Heart right ventricle (tissue), 16 donors: ENCODE measurements around the gene NAALADL2. TPM values are rescaled to one million over a fixed set of nuclear protein-coding genes. Genes with fewer than 3 reads are reported as not detected.

Experiments
- ATAC-seq, 8 donors: fragments of 200-7000 bp; cut with Tn5 transposase; one replicate each; pipeline ENCODE4 v1.9.1; 2020; ENCODE audit warnings: mild to moderate bottlenecking in 8 of 8, moderate library complexity in 8 of 8, moderate number of reproducible peaks in 1 of 8
- DNase-seq, 2 donors: peaks; one replicate each; pipeline ENCODE4 v3.0.0-alpha.2; 2020
- H3K27ac ChIP-seq, 10 donors: fragments of 200-600 bp; sonication (generic) in 2 of 10; one replicate each; pipeline versions ENCODE4 v1.5.0 to v1.8.0; 2020 to 2022; ENCODE audit warnings: mild to moderate bottlenecking in 3 of 10
- H3K27me3 ChIP-seq, 7 donors: fragments of 200-600 bp; one replicate each; pipeline ENCODE4 v1.8.0; 2021 to 2022; ENCODE audit warnings: mild to moderate bottlenecking in 2 of 7
- H3K36me3 ChIP-seq, 9 donors: fragments of 200-600 bp; sonication (generic) in 1 of 9; one replicate each; pipeline versions ENCODE4 v1.5.0 to v1.8.0; 2020 to 2022; ENCODE audit warnings: mild to moderate bottlenecking in 2 of 9
- H3K4me1 ChIP-seq, 9 donors: fragments of 200-600 bp; sonication (generic) in 1 of 9; one replicate each; pipeline versions ENCODE4 v1.5.0 to v1.8.0; 2020 to 2022; ENCODE audit warnings: mild to moderate bottlenecking in 4 of 9
- H3K4me3 ChIP-seq, 10 donors: fragments of 200-600 bp; sonication (generic) in 2 of 10; one replicate each; pipeline versions ENCODE4 v1.5.0 to v1.8.0; 2020 to 2022; ENCODE audit warnings: mild to moderate bottlenecking in 7 of 10, moderate library complexity in 2 of 10
- H3K9me3 ChIP-seq, 11 donors: fragments of 200-600 bp in 10 of 11; sonication (generic) in 2 of 11; one replicate each; pipeline versions ENCODE4 v1.5.0 to v1.8.0; 2013 to 2022; ENCODE audit warnings: mild to moderate bottlenecking in 2 of 11, control low read depth in 1 of 11, moderate library complexity in 1 of 11
- CTCF ChIP-seq, 9 donors: fragments of 200-600 bp; sonication (generic) in 2 of 9; IDR thresholded peaks; one replicate each; pipeline versions ENCODE4 v1.5.0 to v1.8.0; 2021 to 2022; ENCODE audit warnings: antibody characterized with exemption in 9 of 9, mild to moderate bottlenecking in 5 of 9, moderate library complexity in 1 of 9
- WGBS, 2 donors: extraction: QIAGEN DNeasy Blood & Tissue Kit; methylation state at CpG; one replicate each; pipeline ENCODE4 v1.1.7; 2013; ENCODE audit warnings: inconsistent platforms in 1 of 2; 5-methylcytosine and 5-hydroxymethylcytosine counted together
- intact Hi-C, 10 donors: fragments of 100-400 bp; cut with DNase I; formaldehyde crosslinking; loops; one replicate each; pipeline versions ENCODE4 v1.11.1 to v1.14.2; 2022
- polyA plus RNA-seq, 2 donors: library from polyadenylated mRNA; stranded (reverse); fragments of 200-250 nt; gene quantifications; one replicate each; pipeline ENCODE4 v1.2.3, GENCODE V29; 2013
- total RNA-seq, 10 donors: library from RNA; stranded (reverse); fragmentation: NEBNext Ultra II Directional in 3 of 10; extraction: Animal tissue kit (Norgen Biotek cat#: 25700) in 3 of 10; gene quantifications; one replicate each; pipeline versions ENCODE4 v1.2.1 to v1.2.4, GENCODE V29; 2021 to 2023
- donor health status: Arrhythmogenic right ventricular cardiomyopathy.
- donor health status: ischemic (EF 13 %, LVEDD 7.1; RV severe dilation, severe dysfunction).
- donor health status: healthy with polysubstance abuse.
- donor health status: DM: no; HTN: yes; CAD: no.
- donor health status: DM: no; HTN: no; CAD: no.
- donor health status: ischemic (EF 25% LVEDD 6.9; RV normal size, moderate dysfunction).
- donor health status: ischemic (EF 25% LVEDD 5.7; RV mildly dilated, moderate dysfunction).
- donor health status: healthy.
- donor health status: DM: yes; HTN: yes; CAD: no.
- donor health status: Ischemic cardiomyopathy.
- donor health status: ischemic (EF 35%, LVEDD 5.7; RV mildly dilated, moderate dysfunction).
- donor health status: nonischemic (EF 11% LVEDD 7.7; RV severe dilation, severe dysfunction).
- donor health status: DM: yes; HTN: yes; CAD: no.
- donor health status: PGD.
- donor health status: ischemic (EF 29% LVEDD 5.4; RV normal size, mild dysfunction).
- donor health status: nonischemic (EF 23%, LVEDD 6.1; RV moderate dilation, normal function).

The NAALADL2 gene
- total and polyA plus RNA-seq, 12 donors, result 0.36 to 11.9 (median 5.2) TPM

GRCh38 chr3:175179055-175179454 is 319.9 kb downstream of the NAALADL2 start:
- DNase-seq (no peak), ATAC-seq (no peak)
- TF ChIP-seq CTCF (IDR thresholded peaks at IDR 0.05), result no peak
- Histone ChIP-seq H3K27me3 (no peaks in the 10 kb centered on the region), H3K36me3 (no peaks in the 10 kb centered on the region), H3K9me3 (no peaks in the 10 kb centered on the region), H3K4me3 (no peak overlapping the region), H3K27ac (no peak overlapping the region), H3K4me1 (no peaks in the 10 kb centered on the region)
- intact Hi-C loops, result no loop called here
- 69 to 82% methylated on average over 1 of the region's 1 CpG for WGBS, 2 donors

DNA sequence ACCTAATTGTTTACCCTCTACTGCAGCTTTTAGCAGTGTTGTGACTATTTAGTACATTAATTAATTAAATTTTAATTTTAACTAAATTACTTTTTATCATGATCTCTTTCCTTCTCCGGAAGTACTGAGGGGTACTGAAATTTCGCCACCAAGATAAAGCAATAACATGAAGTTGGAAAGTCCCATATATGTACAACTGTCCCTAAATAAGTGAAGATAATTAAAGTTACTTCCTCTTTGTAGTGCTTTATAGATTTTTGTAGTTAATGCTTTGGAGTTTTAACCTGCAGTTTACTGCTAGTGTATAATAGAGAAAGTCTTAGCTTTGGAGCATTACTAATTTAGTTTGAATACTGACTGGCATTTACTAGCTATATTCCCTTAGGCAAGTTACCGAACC is 325.3 kb downstream of the NAALADL2 start:
- DNase-seq, result no peak
- WGBS, 2 donors, result 94 to 96% methylated on average over 3 of the region's 3 CpGs

GRCh38 chr3:175185903-175186302 is 326.8 kb downstream of the NAALADL2 start:
- intact Hi-C loops, result loop anchor here in 1 of 10 donors (5.0 kb wide), 1 partner anchor 41 kb away; no protein-coding TSS in a partner anchor
- H3K9me3 ChIP-seq, result peaks cover 0 to 11% (median 0%) of the 10 kb centered on the region in 11 donors
- no peak for TF ChIP-seq CTCF (IDR thresholded peaks at IDR 0.05)
- H3K36me3 ChIP-seq, result no peaks in the 10 kb centered on the region
- no peak overlapping the region for H3K4me3 ChIP-seq
- no peak for ATAC-seq
- no peaks in the 10 kb centered on the region for H3K4me1 ChIP-seq
- 90 to 94% methylated on average over 1 of the region's 1 CpG for WGBS, 2 donors
- no peaks in the 10 kb centered on the region for H3K27me3 ChIP-seq
- no peak overlapping the region for H3K27ac ChIP-seq
- no peak for DNase-seq

More for the DNA sequence above, 325.3 kb downstream of the NAALADL2 start:
- Histone ChIP-seq H3K36me3 (no peaks in the 10 kb centered on the region), H3K27ac (no peak overlapping the region), H3K9me3 (peaks cover 0 to 9% (median 0%) of the 10 kb centered on the region in 11 donors), H3K4me3 (no peak overlapping the region), H3K4me1 (no peaks in the 10 kb centered on the region), H3K27me3 (no peaks in the 10 kb centered on the region)
- ATAC-seq, result no peak
- no peak for TF ChIP-seq CTCF (IDR thresholded peaks at IDR 0.05)
- intact Hi-C loops, result no loop called here

DNA sequence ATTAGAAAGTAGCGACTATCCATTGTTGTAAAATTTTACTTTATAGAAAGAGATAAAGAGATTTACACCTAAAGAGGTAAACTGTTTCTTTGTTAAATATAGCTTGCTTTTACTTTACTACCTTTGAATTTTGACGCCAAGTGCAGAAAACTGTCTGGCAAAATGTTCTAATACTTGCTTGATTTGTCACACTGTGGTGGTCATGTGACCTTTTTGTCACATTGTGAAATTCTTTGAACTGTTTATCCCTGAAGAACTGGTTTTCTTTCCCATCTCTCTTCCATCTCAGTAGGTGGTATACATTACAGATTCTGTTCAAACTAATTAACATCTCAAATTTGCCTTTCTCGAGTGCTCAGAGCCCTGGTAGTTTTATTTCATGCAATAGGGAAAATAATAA is 327.4 kb downstream of the NAALADL2 start:
- H3K27me3 ChIP-seq, result no peaks in the 10 kb centered on the region
- no peak for DNase-seq
- no peak overlapping the region for H3K27ac ChIP-seq
- H3K4me1 ChIP-seq, result no peaks in the 10 kb centered on the region
- H3K9me3 ChIP-seq, result peaks cover 0 to 11% (median 0%) of the 10 kb centered on the region in 11 donors
- no peak overlapping the region for H3K4me3 ChIP-seq
- 78 to 87% methylated on average over 3 of the region's 3 CpGs for WGBS, 2 donors
- TF ChIP-seq CTCF (IDR thresholded peaks at IDR 0.05), result no peak
- intact Hi-C loops, result loop anchor here in 1 of 10 donors (5.0 kb wide), 1 partner anchor 41 kb away; no protein-coding TSS in a partner anchor
- H3K36me3 ChIP-seq, result no peaks in the 10 kb centered on the region
- ATAC-seq, result no peak
